ENCODE measurements around the gene DRAXIN.
A peak's percentile ranks its signal among the peaks of the same experiment; 100 is the strongest.

The DRAXIN gene

GRCh38 chr1:11691302-11691914, at the start of gene DRAXIN:
Gene DRAXIN (plus strand): TSS chr1:11691710. CDS start chr1:11706259, 14,549 bp downstream.
- peak; percentile 38 for DNase-seq

GRCh38 chr1:11641776-11642305, 49.7 kb upstream of the DRAXIN start:
- DNase-seq = no peak

- peak; percentile 79 for DNase-seq
Observed at GRCh38 chr1:11642418-11643017, 49.0 kb upstream of the DRAXIN start.

- DNase-seq = no peak
Observed at GRCh38 chr1:11643782-11644181, 47.7 kb upstream of the DRAXIN start.

GRCh38 chr1:11645270-11645669, 46.2 kb upstream of the DRAXIN start:
- DNase-seq = no peak

- DNase-seq = peak; percentile 86
Observed at GRCh38 chr1:11645670-11646265, 45.7 kb upstream of the DRAXIN start.

GRCh38 chr1:11646317-11646716, 45.2 kb upstream of the DRAXIN start:
- no peak for DNase-seq

GRCh38 chr1:11647333-11647732, 44.2 kb upstream of the DRAXIN start:
- no peak for DNase-seq

GRCh38 chr1:11648039-11648438, 43.5 kb upstream of the DRAXIN start:
- no peak for DNase-seq

- no peak for DNase-seq
Observed at GRCh38 chr1:11648732-11649158, 42.8 kb upstream of the DRAXIN start.

GRCh38 chr1:11649237-11649623, 42.3 kb upstream of the DRAXIN start:
- no peak for DNase-seq

GRCh38 chr1:11649624-11650330, 41.7 kb upstream of the DRAXIN start:
- DNase-seq = no peak

GRCh38 chr1:11650331-11650991, 41.0 kb upstream of the DRAXIN start:
- DNase-seq = peak; percentile 84

GRCh38 chr1:11651017-11651416, 40.5 kb upstream of the DRAXIN start:
- no peak for DNase-seq

GRCh38 chr1:11652203-11652780, 39.2 kb upstream of the DRAXIN start:
- no peak for DNase-seq

GRCh38 chr1:11653101-11653860, 38.2 kb upstream of the DRAXIN start:
- no peak for DNase-seq

GRCh38 chr1:11653861-11654136, 37.7 kb upstream of the DRAXIN start:
- DNase-seq = no peak

- DNase-seq = no peak
Observed at GRCh38 chr1:11654137-11654938, 37.2 kb upstream of the DRAXIN start, which contains the start of the genes FBXO2 and FBXO44. Gene FBXO2 (minus strand): TSS chr1:11654429. CDS start chr1:11654340, 89 bp downstream. Gene FBXO44 (plus strand): TSS chr1:11654877. CDS start chr1:11655836, 959 bp downstream.

- DNase-seq = no peak
Observed at GRCh38 chr1:11654939-11655808, 36.3 kb upstream of the DRAXIN start.

GRCh38 chr1:11657654-11658053, 33.9 kb upstream of the DRAXIN start:
- DNase-seq = no peak
